Measurements from ENCODE around the gene SMIM9.
"Not testable (repeated sequence)": the region's sequence is repeated elsewhere in the genome, so short reads cannot be mapped to it uniquely, and the experiment has no call there.

SMIM9 gene

DNA sequence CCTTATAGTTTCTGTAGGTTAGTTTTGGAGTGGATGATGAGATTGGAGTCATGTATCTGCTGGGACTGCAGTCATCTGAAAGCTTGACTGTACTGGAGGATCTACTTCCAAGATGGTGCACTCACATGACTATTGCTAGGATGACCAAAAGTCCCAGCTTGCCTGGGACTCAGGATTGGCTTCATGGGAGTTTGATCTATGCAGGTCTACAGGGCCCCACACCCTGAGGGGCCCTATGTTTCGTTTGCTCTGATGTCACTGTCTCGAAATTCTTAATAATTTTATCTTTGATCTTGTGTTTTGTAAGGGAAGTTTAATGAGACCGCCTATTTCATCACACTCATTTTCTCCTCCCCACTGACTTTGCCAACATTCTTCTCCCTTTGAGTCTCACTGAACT lies at the start of gene SMIM9:
Gene SMIM9 (minus strand): TSS at position 101 of the 400 bp plus-strand sequence. CDS start 3,806 bp downstream, outside the sequence.
- CTCF ChIA-PET, result no interaction called here
- TF ChIP-seq CTCF (conservative IDR thresholded peaks at IDR 0.05; ENCODE audit: low read depth), result no peak

DNA sequence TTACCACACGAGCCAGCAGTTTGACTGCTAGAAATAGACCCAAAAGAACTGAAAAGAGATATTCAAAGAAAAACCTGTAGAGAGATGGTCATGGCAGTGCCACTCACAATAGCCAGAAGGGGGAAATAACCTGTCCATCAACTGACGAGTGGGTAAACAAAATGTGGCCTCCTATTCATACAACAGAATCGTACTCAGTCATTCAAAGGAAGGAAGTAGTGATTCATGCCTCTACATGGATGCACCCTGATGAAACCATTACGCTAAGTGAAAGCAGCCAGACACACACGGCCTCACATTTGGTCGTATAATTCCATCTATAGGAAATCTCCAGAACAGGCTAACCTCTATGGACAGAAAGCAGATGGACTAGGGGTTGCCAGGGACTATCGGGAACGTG lies 49.6 kb upstream of the SMIM9 start:
- CTCF ChIA-PET; DNase-seq (ENCODE audit: low spot score); POLR2A ChIA-PET (ENCODE audit: low non-redundant PET); H3K27ac ChIP-seq: not testable (repeated sequence)

More for the DNA sequence above, at the start of gene SMIM9:
- H3K27ac ChIP-seq, result no peak within 1 kb of the TSS
- POLR2A ChIA-PET (ENCODE audit: low non-redundant PET), result no interaction called here
- DNase-seq (ENCODE audit: low spot score), result no peak

DNA sequence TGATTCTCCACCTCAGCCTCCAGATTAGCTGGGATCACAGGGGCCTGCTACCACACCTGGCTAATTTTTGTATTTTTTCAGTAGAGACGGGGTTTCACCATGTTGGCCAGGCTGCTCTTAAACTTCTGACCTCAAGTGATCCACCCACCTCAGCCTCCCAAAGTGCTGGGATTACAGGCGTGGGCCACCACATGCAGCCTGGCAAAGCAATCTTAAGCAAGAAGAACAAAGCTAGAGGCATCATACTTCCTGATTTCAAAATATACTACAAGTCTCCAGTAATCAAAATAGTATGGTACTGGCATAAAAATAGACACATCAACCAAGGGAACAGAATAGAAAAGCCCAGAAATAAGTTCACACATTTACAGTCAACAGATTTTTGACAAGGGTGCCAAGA lies 38.9 kb upstream of the SMIM9 start:
- H3K27ac ChIP-seq, result no peak overlapping the region
- no peak for DNase-seq (ENCODE audit: low spot score)
- ChIA-PET CTCF (interaction anchor here (0.6 kb wide), 1 partner anchor 781 kb away, joined by 4 read pairs; no protein-coding TSS in a partner anchor), POLR2A (ENCODE audit: low non-redundant PET) (no interaction called here)
- no peak for TF ChIP-seq CTCF (conservative IDR thresholded peaks at IDR 0.05; ENCODE audit: low read depth)

GRCh38 chrX:154868522-154868921 lies 34.1 kb upstream of the SMIM9 start:
- POLR2A ChIA-PET (ENCODE audit: low non-redundant PET); DNase-seq (ENCODE audit: low spot score); H3K27ac ChIP-seq; CTCF ChIA-PET: not testable (repeated sequence)

- no peak for DNase-seq (ENCODE audit: low spot score)
- POLR2A ChIA-PET (ENCODE audit: low non-redundant PET), result no interaction called here
- no peak for TF ChIP-seq CTCF (conservative IDR thresholded peaks at IDR 0.05; ENCODE audit: low read depth)
- H3K27ac ChIP-seq, result no peak overlapping the region
- CTCF ChIA-PET, result no interaction called here
Measured at GRCh38 chrX:154855256-154855655, 20.8 kb upstream of the SMIM9 start.

DNA sequence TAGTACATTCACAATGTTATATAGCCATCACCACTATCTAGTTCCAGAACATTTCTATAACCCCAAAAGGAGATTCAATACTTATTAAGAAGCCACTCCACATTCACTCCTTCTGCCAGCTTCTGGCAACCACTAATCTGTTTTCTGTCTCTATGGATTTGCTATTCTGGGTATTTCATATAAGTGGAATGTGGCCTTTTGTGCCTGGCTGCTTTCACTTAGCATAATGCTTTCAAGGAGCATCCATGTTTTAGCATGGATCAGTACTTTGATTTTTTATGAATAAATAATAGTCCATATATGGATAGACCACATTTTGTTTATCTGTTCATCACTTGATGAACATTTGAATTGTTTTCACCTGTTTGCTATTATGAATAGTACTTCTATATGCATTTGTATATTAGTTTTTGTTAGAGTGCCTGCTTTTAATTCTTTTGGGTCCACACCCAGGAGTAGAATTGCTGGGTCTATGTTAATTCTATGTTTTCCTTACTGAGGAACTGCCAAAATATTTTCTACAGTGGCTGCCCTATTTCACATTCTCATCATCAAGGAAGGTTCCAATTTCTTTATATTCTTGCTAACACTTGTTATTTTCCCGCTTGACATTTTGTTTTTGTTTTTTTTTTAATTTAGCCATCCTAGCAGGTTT lies 16.6 kb upstream of the SMIM9 start:
- DNase-seq (ENCODE audit: low spot score), result no peak
- no peak overlapping the region for H3K27ac ChIP-seq
- POLR2A ChIA-PET (ENCODE audit: low non-redundant PET), result no interaction called here
- no peak for TF ChIP-seq CTCF (conservative IDR thresholded peaks at IDR 0.05; ENCODE audit: low read depth)
- CTCF ChIA-PET, result no interaction called here

GRCh38 chrX:154840856-154841255 lies 6.4 kb upstream of the SMIM9 start:
- no peak; the same call in none of the 2 replicates for TF ChIP-seq CTCF (conservative IDR thresholded peaks at IDR 0.05; ENCODE audit: low read depth)
- ChIA-PET CTCF (no interaction called here), POLR2A (ENCODE audit: low non-redundant PET) (no interaction called here)
- no peak overlapping the region for H3K27ac ChIP-seq
- peak; percentile 8 for DNase-seq (ENCODE audit: low spot score)

DNA sequence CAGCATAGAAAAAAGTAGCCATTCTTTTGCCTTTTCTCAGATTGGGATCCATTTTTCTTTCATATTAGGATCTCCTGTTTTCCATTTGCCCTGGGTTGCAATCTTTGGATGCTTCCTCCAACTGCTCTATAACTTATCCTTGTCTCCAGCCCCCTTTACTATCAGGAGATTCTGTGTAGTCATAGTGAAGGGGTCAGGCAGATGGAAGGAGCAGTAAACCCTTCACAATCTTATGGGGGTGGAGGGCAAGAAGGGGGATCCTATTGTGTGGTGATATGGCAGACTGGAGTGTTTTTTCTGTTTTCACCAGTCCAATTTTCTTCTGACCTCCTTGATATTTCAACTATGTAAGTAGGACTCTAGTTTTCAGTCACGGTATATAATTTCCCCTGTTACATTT lies 1.7 kb upstream of the SMIM9 start:
- H3K27ac ChIP-seq, result no peak overlapping the region
- no peak for DNase-seq (ENCODE audit: low spot score)
- no peak for TF ChIP-seq CTCF (conservative IDR thresholded peaks at IDR 0.05; ENCODE audit: low read depth)
- POLR2A ChIA-PET (ENCODE audit: low non-redundant PET), result no interaction called here
- CTCF ChIA-PET, result no interaction called here

Measured in RWPE1 (cell line).